Femur (tissue), 1 donor: Measurements from ENCODE around the gene INPP4A.
A peak's percentile ranks its signal among the peaks of the same experiment; 100 is the strongest.
"Not testable (repeated sequence)": the region's sequence is repeated elsewhere in the genome, so short reads cannot be mapped to it uniquely, and the experiment has no call there.

Experiments
- DNase-seq: peaks from one replicate; pipeline ENCODE4 v3.0.0-alpha.2; 2017

INPP4A gene

DNA sequence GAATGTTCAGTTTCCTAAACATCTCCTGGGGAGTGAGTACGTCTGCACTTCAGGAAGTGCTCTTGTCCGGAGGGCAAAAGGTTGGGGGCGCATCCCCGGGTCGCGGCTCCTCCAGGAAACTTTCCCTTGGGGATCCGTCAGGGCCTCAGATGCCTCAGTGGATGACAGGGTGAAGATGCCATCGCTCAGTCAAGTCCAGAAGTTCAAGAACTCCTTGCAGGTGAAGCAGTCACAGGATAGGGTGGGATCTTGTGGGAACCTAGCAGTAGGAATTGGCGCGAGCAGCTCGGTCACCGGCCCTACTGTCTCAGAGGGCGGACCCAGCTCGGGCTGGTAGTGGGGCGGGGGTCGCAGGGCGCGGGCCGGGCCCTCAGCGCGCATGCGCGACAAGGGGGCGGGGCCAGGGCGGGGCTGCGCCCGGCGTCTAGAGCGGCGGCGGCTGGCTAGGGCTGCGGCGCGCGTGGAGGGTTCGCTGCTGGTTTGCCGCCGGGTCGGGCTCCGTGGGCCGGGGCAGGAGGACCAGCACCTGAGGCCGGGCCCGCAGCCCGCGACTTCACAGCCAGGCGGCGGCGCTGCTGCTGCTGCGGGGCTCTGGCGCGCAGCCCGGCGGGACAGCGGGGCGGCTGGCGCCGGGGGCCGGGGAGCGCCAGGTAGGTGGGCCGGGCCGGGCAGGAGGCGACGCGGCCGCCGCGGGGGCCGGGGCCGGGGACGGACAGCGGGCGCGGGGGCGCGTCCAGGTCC lies at the start of gene INPP4A:
TSS of gene INPP4A (plus strand) at position 423 of the 741 bp plus-strand sequence. CDS start 75,191 bp downstream, outside the sequence.
- DNase-seq = peak; percentile 88

DNA sequence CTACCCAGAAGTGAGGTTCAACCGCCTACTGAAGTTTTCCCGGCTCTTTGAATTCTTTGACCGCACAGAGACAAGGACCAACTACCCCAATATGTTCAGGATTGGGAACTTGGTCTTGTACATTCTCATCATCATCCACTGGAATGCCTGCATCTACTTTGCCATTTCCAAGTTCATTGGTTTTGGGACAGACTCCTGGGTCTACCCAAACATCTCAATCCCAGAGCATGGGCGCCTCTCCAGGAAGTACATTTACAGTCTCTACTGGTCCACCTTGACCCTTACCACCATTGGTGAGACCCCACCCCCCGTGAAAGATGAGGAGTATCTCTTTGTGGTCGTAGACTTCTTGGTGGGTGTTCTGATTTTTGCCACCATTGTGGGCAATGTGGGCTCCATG lies 48.7 kb upstream of the INPP4A start:
- DNase-seq = no peak

- DNase-seq = no peak
These were observed 47.8 kb upstream of the INPP4A start for GRCh38 chr2:98396745-98397355.

DNA sequence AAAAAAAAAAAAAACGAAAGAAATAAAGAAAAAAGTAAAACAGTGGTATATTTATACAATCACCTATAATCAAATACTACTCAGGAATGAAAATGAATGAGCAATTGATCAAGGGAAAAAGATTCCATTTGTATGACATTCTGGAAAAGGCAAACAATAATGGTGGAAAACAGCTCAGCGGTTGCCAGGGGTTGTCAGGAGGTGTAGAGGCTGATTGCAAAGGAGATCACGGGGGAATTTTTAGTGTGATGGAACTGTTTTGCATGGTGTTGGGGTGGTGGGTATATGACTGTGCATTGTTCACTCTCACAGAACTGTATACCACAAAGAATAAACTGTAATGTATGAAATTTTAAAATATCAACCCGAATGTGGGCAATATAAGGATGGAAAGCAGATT lies 45.5 kb upstream of the INPP4A start:
- DNase-seq = no peak

DNA sequence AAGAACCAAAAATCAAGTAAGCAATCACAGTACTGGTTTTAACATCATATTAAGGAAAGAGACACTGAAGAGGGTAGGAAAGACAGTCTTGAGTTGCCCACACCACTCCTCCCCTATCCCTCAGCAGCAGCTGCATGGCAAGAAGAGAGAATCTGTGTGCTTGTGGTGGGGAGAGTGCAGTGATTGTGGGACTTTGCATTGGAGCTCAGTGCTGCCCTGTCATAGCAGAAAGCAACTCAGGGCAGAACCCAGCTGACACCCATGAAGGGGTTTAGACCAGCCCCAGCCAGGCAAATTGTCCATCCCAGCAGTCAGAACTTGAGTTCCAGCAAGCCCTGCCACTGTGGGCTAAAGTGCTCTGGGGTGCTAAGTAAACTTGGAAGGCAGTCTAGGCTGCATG lies 40.8 kb upstream of the INPP4A start:
- no peak for DNase-seq

GRCh38 chr2:98404556-98405250 lies 40.0 kb upstream of the INPP4A start:
- DNase-seq = no peak

- DNase-seq = no peak
These were observed 39.4 kb upstream of the INPP4A start for GRCh38 chr2:98405301-98405700.

- no peak for DNase-seq
These were observed 36.5 kb upstream of the INPP4A start for GRCh38 chr2:98408155-98408554.

- peak; percentile 33 for DNase-seq
These were observed 31.8 kb upstream of the INPP4A start for GRCh38 chr2:98412751-98413458.

- DNase-seq = not testable (repeated sequence)
These were observed 30.4 kb upstream of the INPP4A start for GRCh38 chr2:98414246-98414645.

GRCh38 chr2:98415719-98416248 lies 28.9 kb upstream of the INPP4A start:
- DNase-seq = not testable (repeated sequence)

DNA sequence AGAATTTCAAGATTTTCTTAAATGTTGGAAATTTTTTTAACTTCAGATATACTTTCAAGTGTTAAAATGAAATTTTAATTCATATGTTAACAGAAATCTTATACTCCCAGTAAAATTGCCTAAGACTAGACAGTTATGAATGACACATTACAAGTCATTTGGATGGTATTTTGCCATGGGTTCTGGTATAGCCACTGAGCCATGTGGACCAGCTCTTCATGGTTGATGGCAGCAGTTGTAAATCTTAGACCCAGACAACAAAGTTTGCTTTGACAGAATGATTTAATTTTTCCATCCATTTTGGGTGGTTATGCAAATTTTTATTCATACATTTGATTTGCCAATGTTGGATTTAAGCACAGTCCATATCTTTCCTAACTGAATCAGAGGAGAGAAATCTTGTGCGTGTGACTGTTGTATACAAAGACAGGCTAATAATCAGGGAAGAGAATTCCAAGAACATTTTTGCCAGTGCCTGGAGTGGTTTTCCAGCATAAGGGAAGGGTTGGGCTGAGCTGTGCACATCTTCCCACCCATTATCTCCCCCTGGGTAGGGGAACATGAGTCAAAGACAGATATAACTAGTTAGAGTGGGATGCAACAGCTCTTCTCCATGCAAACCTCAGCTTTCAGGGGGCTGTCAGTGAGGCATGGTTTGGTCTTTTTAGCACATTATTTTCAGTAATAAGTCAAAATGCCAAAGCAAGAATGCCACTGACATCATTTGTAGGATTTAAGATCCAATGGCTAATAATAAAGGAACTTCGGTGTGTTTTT lies 28.1 kb upstream of the INPP4A start:
- no peak for DNase-seq

GRCh38 chr2:98419544-98419943 lies 25.1 kb upstream of the INPP4A start:
- no peak for DNase-seq

DNA sequence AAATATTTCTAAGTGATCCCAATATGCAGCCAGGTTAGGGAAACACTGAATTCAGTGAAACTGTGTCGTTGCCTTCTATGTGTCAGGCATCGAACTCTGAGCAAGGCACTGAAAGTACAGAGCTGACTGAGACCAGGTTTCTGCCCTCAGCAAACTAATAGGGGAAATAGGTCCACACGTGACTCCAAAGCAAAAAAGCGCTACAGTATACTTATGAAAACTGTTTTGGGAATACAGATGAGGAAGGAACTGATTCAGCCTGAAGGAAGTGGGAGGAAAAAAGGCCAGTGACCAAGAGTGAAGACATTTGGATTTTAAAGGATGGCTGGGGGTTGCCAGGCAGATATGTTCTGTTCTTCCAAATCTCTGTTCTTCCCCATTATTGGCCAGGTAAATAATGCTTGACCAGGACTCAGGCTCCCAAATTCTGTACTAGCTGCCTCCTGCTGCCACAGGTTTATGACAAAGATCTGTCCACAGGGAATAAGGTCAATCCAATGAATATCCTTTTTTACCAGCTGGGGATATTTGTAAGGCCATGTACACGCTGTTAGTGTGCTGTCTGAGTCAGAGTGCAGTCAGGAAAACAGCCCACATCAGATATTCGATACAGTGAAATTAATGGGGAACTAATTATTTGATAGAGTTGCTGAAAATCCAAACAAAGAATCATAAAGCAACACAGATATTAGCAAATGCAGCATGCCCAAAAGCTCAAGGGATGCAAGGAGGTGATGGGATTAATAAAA lies 24.5 kb upstream of the INPP4A start:
- no peak for DNase-seq

GRCh38 chr2:98422449-98422848 lies 22.2 kb upstream of the INPP4A start:
- DNase-seq = no peak

DNA sequence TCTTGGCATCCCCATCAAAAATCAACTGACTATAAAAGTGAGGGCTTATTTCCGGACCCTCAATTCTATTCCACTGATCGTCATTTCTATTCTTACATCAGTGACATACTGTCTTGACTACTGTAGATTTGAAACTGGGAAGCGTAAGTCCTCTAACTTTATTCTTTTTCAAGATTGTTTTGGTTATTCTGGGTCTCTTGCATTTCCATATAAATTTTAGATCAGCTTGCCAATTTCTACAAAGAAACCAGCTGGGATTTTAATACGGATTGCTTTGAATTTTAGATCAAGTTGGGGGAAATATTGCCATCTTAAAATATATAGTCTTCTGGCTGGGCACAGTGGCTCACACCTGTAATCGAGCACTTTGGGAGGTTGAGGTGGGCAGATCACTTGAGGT lies 17.9 kb upstream of the INPP4A start:
- DNase-seq = no peak

DNA sequence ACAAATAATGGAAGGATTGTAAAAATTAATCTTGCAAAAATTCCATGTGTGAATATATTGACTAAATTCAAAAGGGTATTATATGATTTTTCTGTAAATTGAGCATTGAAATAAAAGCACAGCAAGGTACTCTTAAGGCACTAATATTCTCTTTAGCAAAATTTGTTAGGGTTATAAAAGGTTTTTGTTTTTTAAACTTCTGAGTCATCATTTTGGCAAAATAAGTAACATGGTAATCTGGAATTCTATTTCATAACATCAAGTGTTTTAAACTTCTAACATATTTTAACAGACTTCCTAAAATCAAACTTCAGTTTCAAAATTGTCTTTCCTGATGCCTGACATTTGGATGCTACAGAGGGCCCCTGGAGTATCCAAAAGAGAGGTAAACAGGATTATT lies 12.5 kb upstream of the INPP4A start:
- no peak for DNase-seq

DNA sequence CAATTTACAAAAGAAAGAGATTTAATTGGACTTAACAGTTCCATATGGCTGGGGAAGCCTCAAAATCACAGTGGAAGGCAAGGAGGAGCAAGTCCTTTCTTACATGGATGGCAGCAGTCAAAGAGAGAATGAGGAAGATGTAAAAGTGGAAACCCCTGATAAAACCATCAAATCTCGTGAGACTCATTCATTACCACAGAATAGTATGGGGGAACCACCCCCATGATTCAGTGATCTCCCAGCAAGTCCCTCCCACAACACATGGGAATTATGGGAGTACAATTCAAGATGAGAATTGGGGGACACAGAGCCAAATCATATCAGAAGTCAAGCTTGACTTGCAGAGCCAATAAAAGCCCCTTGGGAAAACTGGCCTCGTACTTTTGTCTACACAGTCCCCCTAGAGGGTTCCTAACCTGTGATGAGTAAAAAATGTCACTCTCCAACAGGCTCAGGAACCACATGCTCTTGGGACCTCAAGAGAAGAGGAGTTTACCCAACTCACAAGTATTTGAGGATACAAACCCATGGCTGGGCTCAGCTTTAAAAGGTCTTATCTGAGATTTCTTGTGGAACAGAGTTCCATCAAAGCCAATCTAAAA lies 11.2 kb upstream of the INPP4A start:
- DNase-seq = no peak

- no peak for DNase-seq
These were observed 10.2 kb upstream of the INPP4A start for GRCh38 chr2:98434492-98434891.

- not testable (repeated sequence) for DNase-seq
These were observed 9.0 kb upstream of the INPP4A start for GRCh38 chr2:98435670-98436069.

DNA sequence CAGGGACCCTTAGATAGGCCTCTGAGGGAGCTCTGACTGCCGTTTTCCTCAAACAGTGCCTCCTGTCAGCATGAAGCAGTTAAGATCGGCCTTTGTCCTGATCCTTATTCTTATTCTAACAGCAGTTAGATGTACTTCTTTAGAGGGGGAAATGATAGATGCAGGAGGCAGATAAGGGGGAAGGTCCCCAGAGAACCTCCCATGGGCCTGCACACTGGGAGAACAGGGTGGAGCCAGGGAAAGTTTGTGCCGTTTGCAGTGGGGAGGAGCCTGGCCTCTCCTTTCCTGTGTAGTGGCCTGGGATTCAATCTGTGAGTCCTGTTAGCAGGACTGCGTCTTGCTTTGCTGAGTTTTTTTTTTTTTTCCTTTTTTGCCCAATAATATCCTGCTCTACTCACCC lies 7.9 kb upstream of the INPP4A start:
- DNase-seq = no peak
